Keratinocyte (primary cell): Measurements from ENCODE around the gene TANK.

Experiments
- CTCF ChIP-seq, 3 experiments: IDR thresholded peaks in 1 of 3; conservative IDR thresholded peaks in 1 of 3; optimal IDR thresholded peaks in 1 of 3; 2 replicates in 2 of 3; 3 replicates in 1 of 3; pipeline versions ENCODE3 to v1.5.1; 2011; ENCODE audit warnings: low read length in 3 of 3, mild to moderate bottlenecking in 3 of 3, moderate library complexity in 2 of 3, control low read depth in 1 of 3, inconsistent platforms in 1 of 3; ENCODE audit not compliant: insufficient read depth in 2 of 3; ENCODE audit errors: extremely low read depth in 1 of 3
- EZH2 ChIP-seq: IDR thresholded peaks from one replicate; pipeline ENCODE4 v1.6.1; 2012; ENCODE audit warnings: inconsistent platforms, mild to moderate bottlenecking, low read length, moderate library complexity

DNA sequence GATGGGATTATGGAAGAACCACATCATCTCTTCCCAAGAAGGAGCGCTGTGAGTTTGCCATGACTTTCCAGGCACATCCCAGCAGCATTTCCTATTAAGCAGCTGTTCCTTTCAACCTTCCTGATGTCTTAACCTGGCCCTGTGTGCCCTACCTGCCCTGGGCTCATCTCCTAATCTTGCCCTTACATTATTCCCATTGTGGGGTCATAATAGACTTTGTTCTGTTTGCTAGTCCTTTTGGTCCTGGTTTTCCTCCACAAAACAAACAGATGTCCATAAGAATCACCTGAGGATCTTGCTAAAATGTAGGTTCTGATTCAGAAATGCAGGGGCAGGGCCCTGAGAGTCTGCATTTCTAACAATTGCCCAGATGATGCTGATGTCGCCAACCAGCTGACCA lies 38.6 kb upstream of the TANK start:
- TF ChIP-seq CTCF (optimal IDR thresholded peaks at IDR 0.05 in 1 of 3, IDR thresholded peaks at IDR 0.05 in 1 of 3, conservative IDR thresholded peaks at IDR 0.05 in 1 of 3; ENCODE audit: extremely low read depth in 1 of 3, insufficient read depth in 2 of 3, low read length in 3 of 3) (no peak), EZH2 (no peak)
